Esophagus (tissue), 2 donors: ENCODE data around the gene HORMAD1. TPM values are rescaled to one million over a fixed set of nuclear protein-coding genes. Genes with fewer than 3 reads are reported as not detected.
"Not testable (repeated sequence)": the region's sequence is repeated elsewhere in the genome, so short reads cannot be mapped to it uniquely, and the experiment has no call there.

ENCODE experiments used
- H3K27ac ChIP-seq, 2 donors: one replicate each; pipeline ENCODE4 v1.5.1; 2013; ENCODE audit warnings: low read depth in 2 of 2, mild to moderate bottlenecking in 2 of 2, inconsistent platforms in 1 of 2, low read length in 1 of 2, moderate library complexity in 1 of 2
- H3K27me3 ChIP-seq, 2 donors: one replicate each; pipeline ENCODE4 v1.6.1; 2013; ENCODE audit warnings: low read length in 2 of 2, control low read depth in 1 of 2, mild to moderate bottlenecking in 1 of 2; ENCODE audit not compliant: insufficient read depth in 2 of 2, control insufficient read depth in 1 of 2
- H3K36me3 ChIP-seq, 2 donors: one replicate each; pipeline ENCODE4 v1.6.1; 2013; ENCODE audit warnings: low read length in 1 of 2; ENCODE audit not compliant: control insufficient read depth in 2 of 2, insufficient read depth in 2 of 2
- H3K4me1 ChIP-seq, 2 donors: one replicate each; pipeline ENCODE4 v1.6.1; 2013; ENCODE audit warnings: low read length in 1 of 2; ENCODE audit not compliant: control insufficient read depth in 2 of 2, insufficient read depth in 2 of 2
- H3K4me3 ChIP-seq, 2 donors: one replicate each; pipeline ENCODE4 v1.5.1; 2013; ENCODE audit warnings: low read length in 2 of 2, mild to moderate bottlenecking in 2 of 2, low read depth in 1 of 2, moderate library complexity in 1 of 2
- H3K9me3 ChIP-seq, 2 donors: one replicate each; pipeline ENCODE4 v1.6.1; 2013; ENCODE audit warnings: mild to moderate bottlenecking in 2 of 2, low read depth in 1 of 2, low read length in 1 of 2, moderate library complexity in 1 of 2; ENCODE audit not compliant: control insufficient read depth in 2 of 2, insufficient read depth in 1 of 2
- WGBS, 2 donors: extraction: QIAGEN DNeasy Blood & Tissue Kit; methylation state at CpG; one replicate each; pipeline ENCODE4 v1.1.7; 2013; 5-methylcytosine and 5-hydroxymethylcytosine counted together
- polyA plus RNA-seq, 2 donors: library from polyadenylated mRNA; stranded (reverse); fragments of 200-250 nt; gene quantifications; one replicate each; pipeline ENCODE4 v1.2.3, GENCODE V29; 2013
- donor health status: healthy with polysubstance abuse.
- donor health status: Bipolar disorder and iron deficiency.

HORMAD1 gene
- polyA plus RNA-seq, 2 donors, result 3.8 TPM; not detected in 1

DNA sequence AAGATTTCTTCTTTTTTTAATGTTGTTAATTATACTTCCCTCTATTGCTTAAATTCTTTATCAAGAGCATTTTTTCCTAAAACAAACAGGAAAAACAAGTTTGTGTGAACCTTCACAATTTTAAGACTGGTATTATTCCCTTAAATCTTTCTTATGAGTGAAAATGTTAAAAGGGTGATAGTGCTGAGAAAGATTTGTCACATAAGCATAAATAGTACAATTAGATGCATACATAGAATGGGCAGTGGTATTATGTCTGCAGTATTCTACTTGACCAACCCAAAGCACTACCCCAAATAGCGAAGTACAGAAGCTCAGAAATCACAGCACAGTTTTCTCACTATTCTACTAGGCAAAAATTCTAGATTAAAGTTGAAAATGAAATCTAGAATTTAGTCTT, 41.7 kb downstream of the HORMAD1 start:
- H3K4me3 ChIP-seq, result no peak overlapping the region
- no peaks in the 10 kb centered on the region for H3K4me1 ChIP-seq
- H3K36me3 ChIP-seq, result peaks cover 3 to 5% of the 10 kb centered on the region in 2 donors
- H3K27me3 ChIP-seq, result no peaks in the 10 kb centered on the region
- 98 to 100% methylated on average over 1 of the region's 1 CpG for WGBS, 2 donors
- H3K27ac ChIP-seq, result no peak overlapping the region
- no peaks in the 10 kb centered on the region for H3K9me3 ChIP-seq

DNA sequence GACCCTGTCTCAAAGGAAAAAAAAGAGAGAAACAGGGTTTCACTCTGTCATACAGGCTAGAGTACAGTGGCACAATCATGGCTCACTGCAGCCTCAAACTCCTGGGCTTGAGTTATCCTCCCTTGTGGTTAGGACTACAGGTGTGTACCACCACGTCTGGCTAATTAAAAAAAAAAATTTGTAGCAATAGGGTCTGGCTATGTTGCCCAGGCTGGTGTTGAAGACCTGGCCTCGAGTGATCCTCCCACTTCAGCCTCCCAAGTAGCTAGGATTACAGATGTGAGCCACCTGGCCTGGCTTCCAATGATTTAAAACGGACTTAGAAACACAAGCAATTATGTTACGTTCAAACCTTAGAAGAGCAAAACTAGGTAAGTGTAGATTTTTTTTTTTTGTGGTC, 45.8 kb downstream of the HORMAD1 start:
- Histone ChIP-seq H3K4me1 (no peaks in the 10 kb centered on the region), H3K27me3 (no peaks in the 10 kb centered on the region), H3K4me3 (no peak overlapping the region), H3K36me3 (peaks cover 0 to 5% of the 10 kb centered on the region in 2 donors), H3K27ac (no peak overlapping the region), H3K9me3 (no peaks in the 10 kb centered on the region)
- WGBS, 2 donors, result 94 to 97% methylated on average over 4 of the region's 4 CpGs

DNA sequence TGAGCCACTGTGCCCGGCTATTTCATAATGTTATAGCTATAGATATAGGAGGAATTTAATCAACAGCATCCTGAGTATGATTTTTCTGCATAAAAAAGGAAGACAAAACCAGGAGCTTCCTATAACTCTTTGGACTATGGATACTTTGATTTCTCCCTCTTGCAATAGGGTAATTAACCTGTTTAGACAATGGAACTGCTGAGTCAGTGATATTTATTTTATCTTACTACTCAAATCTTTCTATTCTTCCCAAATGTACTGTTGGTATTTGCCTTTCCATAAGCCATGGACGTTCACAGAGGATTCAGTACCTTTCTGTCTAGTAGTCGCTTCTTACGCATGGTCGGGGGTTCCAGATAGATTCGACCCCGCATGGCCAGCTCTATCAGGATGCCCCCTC, 57.4 kb downstream of the HORMAD1 start:
- WGBS, 2 donors, result 88 to 94% methylated on average over 7 of the region's 7 CpGs
- Histone ChIP-seq H3K9me3 (no peaks in the 10 kb centered on the region), H3K27ac (no peak overlapping the region), H3K4me3 (no peak overlapping the region), H3K4me1 (no peaks in the 10 kb centered on the region), H3K36me3 (peaks cover 0 to 3% of the 10 kb centered on the region in 2 donors), H3K27me3 (no peaks in the 10 kb centered on the region)

DNA sequence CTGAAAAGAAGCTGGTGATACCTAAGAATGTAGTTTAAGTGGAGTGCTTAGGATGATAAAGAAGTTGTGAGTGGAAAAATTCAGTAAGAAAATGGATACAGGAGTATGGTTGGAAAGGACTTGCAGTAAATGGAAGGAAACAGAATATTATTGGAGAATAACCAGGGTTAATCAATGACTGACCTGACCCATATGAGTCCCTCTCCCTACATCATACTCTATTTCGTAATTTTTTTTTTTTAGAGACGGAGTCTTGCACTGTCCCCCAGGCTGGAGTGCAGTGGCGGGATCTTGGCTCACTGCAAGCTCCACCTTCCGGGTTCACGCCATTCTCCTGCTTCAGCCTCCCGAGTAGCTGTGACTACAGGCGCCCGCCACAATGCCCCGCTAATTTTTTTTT, 57.9 kb downstream of the HORMAD1 start:
- Histone ChIP-seq H3K4me1 (no peaks in the 10 kb centered on the region), H3K27ac (no peak overlapping the region), H3K4me3 (no peak overlapping the region), H3K27me3 (no peaks in the 10 kb centered on the region), H3K9me3 (no peaks in the 10 kb centered on the region), H3K36me3 (peaks cover 0 to 3% of the 10 kb centered on the region in 2 donors)
- 95 to 96% methylated on average over 9 of the region's 9 CpGs for WGBS, 2 donors

DNA sequence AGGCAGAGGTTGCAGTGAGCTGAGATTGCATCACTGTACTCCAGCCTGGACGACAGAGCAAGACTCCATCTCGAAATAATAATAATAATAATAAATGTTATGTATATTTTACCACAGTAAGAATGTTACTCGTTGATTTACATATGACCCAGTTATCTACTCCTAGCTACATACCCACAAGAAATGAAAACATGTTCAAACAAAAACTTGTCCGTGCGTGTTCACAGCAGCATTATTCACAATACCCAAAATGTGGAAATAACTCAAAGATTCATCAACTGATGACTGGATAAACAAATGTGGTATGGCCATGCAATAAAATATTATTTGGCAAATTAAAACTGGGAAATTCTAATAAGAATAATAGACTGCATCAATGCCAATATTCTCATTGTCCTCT, 59.5 kb downstream of the HORMAD1 start:
- Histone ChIP-seq H3K4me3 (no peak overlapping the region), H3K4me1 (no peaks in the 10 kb centered on the region), H3K27ac (no peak overlapping the region), H3K9me3 (no peaks in the 10 kb centered on the region), H3K36me3 (peaks cover 0 to 3% of the 10 kb centered on the region in 2 donors), H3K27me3 (no peaks in the 10 kb centered on the region)
- 54 to 75% methylated on average over 5 of the region's 5 CpGs for WGBS, 2 donors

DNA sequence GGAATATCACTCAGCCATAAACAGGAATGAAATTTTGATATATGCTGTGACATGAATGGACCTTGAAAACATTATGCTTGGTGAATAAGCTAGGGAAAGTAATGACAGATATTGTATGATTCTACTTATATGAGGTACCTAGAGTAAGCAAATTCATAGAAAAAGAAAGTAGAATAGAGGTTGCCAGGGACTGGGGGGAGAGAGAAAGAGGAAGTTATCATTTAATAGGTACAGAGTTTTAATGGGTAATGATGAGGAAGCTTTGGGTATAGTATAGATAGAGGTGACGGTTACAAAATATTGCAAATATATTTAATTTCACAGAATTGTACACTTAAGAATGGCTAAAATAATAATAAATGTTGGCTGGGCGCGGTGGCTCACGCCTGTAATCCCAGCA, 60.1 kb downstream of the HORMAD1 start:
- 83 to 96% methylated on average over 4 of the region's 4 CpGs for WGBS, 2 donors
- H3K36me3 ChIP-seq, result peaks cover 0 to 3% of the 10 kb centered on the region in 2 donors

DNA sequence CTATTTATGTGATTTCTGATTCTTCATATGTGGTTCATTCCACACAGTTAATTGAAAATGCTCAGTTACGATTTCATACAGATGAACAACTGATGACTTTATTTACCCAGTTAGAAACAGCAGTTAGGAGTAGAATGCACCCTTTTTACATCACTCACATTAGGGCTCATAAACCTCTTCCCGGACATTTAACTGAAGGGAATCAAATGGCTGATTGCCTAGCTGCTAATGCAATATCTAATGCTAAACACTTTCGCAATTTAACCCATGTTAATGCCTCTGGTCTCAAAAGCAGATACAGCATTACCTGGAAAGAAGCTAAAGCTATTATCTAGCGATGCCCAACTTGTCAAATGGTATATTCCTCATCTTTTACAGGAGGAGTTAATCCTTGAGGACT, 63.6 kb downstream of the HORMAD1 start:
- not testable (repeated sequence) for H3K36me3 ChIP-seq, H3K27me3 ChIP-seq, H3K27ac ChIP-seq, H3K9me3 ChIP-seq, H3K4me1 ChIP-seq, H3K4me3 ChIP-seq
- WGBS, 2 donors, result 90 to 95% methylated on average over 4 of the region's 4 CpGs

More for the DNA sequence above, 60.1 kb downstream of the HORMAD1 start:
- no peak overlapping the region for H3K4me3 ChIP-seq
- H3K27ac ChIP-seq, result no peak overlapping the region
- H3K4me1 ChIP-seq, result no peaks in the 10 kb centered on the region
- H3K9me3 ChIP-seq, result no peaks in the 10 kb centered on the region
- no peaks in the 10 kb centered on the region for H3K27me3 ChIP-seq

DNA sequence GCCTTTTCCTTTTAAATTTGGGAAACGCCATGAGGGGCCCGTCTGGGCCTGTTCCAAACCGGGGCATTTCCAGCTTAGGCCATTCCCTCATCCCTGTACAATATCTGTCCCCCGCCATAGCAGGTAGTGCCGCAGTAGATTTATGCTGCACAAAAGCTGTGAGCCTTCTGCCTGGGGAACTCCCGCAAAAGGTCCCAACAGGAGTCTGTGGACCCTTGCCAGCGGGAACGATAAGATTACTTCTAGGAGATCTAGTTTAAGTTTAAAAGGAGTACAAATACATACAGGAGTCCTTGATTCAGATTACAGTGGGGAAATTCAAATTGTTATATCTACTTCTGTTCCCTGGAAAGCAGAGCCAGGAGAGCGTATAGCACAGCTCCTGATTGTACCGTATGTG, 66.1 kb downstream of the HORMAD1 start:
- H3K9me3 ChIP-seq, H3K27ac ChIP-seq, H3K27me3 ChIP-seq, H3K36me3 ChIP-seq, H3K4me1 ChIP-seq, H3K4me3 ChIP-seq: not testable (repeated sequence)
- WGBS, 2 donors, result 73 to 88% methylated on average over 10 of the region's 10 CpGs

DNA sequence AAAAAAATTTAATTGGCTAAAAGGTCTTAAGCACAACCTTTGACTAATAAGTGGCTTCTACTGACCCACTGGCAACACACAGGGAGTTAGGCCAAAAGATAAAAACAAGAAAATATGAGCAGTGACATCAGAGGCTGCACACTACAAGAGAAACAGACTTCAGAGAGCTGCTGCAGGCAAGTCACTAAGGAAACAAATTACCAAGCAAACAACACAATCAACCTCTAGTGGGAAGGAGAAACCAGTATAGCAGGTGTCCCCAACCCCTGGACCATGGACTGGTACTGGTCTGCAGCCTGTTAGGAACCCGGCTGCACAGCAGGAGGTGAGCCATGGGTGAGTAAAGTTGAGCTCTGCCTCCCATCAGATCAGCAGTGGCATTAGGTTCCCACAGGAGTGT, 70.5 kb downstream of the HORMAD1 start:
- peak overlapping the region in 1 of 2 donors; percentile 14 for H3K27ac ChIP-seq

DNA sequence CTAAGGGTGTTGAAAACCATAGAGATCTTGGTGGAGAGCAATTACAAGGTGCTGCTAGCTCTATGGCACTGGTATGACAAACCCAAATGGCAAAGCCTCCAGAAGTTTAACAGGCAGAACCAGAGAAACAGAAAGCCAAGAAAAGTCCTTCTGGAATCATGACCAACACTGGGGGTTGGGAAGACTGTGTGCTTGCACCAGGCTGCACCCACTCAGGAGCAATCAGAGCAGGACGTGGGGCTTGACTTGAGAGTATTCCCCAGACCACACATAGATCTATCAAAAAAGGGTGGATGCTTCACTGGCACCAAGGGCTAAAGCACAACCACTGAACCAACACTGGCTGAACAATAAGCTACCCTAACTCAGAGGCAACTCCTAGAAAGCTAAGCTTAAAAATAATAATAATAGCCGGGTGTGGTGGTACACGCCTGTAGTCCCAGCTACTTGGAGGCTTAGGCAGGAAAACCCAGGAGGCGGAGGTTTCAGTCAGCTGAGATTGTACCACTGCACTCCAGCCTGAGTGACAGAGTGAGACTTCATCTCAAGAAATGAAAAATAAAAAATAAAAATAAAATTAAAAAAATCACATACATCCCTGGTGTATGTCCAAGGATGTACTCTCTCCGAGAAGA, 71.1 kb downstream of the HORMAD1 start:
- Histone ChIP-seq H3K27ac (peak overlapping the region; percentile 59 to 68), H3K27me3 (no peaks in the 10 kb centered on the region), H3K4me1 (peaks cover 0 to 3% of the 10 kb centered on the region in 2 donors), H3K4me3 (no peak overlapping the region), H3K9me3 (no peaks in the 10 kb centered on the region), H3K36me3 (peaks cover 4 to 8% of the 10 kb centered on the region in 2 donors)
- 77 to 80% methylated on average over 5 of the region's 5 CpGs for WGBS, 2 donors

More for the DNA sequence above, 70.5 kb downstream of the HORMAD1 start:
- Histone ChIP-seq H3K4me1 (peaks cover 0 to 3% of the 10 kb centered on the region in 2 donors), H3K36me3 (peaks cover 4 to 8% of the 10 kb centered on the region in 2 donors), H3K4me3 (no peak overlapping the region), H3K27me3 (no peaks in the 10 kb centered on the region), H3K9me3 (no peaks in the 10 kb centered on the region)
- 73 to 88% methylated on average over 1 of the region's 1 CpG for WGBS, 2 donors
